T-cell (primary cell): Measurements from ENCODE around the gene GJA4. TPM values are rescaled to one million over a fixed set of nuclear protein-coding genes. Genes with fewer than 3 reads are reported as not detected.
"Not testable (repeated sequence)": the region's sequence is repeated elsewhere in the genome, so short reads cannot be mapped to it uniquely, and the experiment has no call there.

Source experiments
- ATAC-seq, 4 experiments: fragments of 200-7000 bp in 3 of 4; fragments of 150-1000 bp in 1 of 4; cut with Tn5 transposase; replicated peaks in 1 of 4; 1 replicate in 3 of 4; 2 replicates in 1 of 4; pipeline ENCODE4 v1.10.0; 2021; ENCODE audit warnings: moderate library complexity in 3 of 4, mild to moderate bottlenecking in 2 of 4, moderate number of reproducible peaks in 1 of 4
- CTCF ChIA-PET, 2 donors: fragments of 300-600 bp; sonication (Branson Sonifier 250); formaldehyde crosslinking; loops; one replicate each; lab custom pipeline; 2022; ENCODE audit warnings: antibody characterized with exemption in 2 of 2; lab: Charles Lee
- POLR2A ChIA-PET, 2 donors: fragments of 300-600 bp; sonication (Branson Sonifier 250); formaldehyde crosslinking; loops; one replicate each; lab custom pipeline; 2022; ENCODE audit warnings: antibody characterized with exemption in 2 of 2; lab: Charles Lee
- DNase-seq, 35 experiments: peaks; one replicate each; pipeline versions ENCODE4 v3.0.0 to v3.0.0-alpha.2; 2013 to 2023
- H3K27ac ChIP-seq: one replicate; pipeline ENCODE4 v1.5.1; 2013; ENCODE audit warnings: low read length
- H3K27me3 ChIP-seq, 2 experiments: replicated peaks in 1 of 2; 1 replicate in 1 of 2; 2 replicates in 1 of 2; pipeline versions ENCODE4 v1.6.1 to v1.7.0; 2013; ENCODE audit warnings: low read length in 1 of 2, mixed read lengths in 1 of 2; ENCODE audit not compliant: control insufficient read depth in 2 of 2, insufficient read depth in 2 of 2; ENCODE audit errors: extremely low read depth in 1 of 2
- H3K36me3 ChIP-seq, 2 donors: 1 replicate in 1 of 2; 2 replicates in 1 of 2; pipeline versions ENCODE4 v1.6.1 to v1.7.0; 2013; ENCODE audit warnings: low read length in 1 of 2; ENCODE audit not compliant: control insufficient read depth in 2 of 2, insufficient read depth in 1 of 2; ENCODE audit errors: extremely low read depth in 1 of 2
- H3K4me1 ChIP-seq, 2 experiments: 1 replicate in 1 of 2; 2 replicates in 1 of 2; pipeline versions ENCODE4 v1.6.1 to v1.7.0; 2013; ENCODE audit warnings: low read length in 2 of 2, mixed read lengths in 1 of 2; ENCODE audit not compliant: insufficient read depth in 2 of 2, control insufficient read depth in 1 of 2; ENCODE audit errors: extremely low read depth in 1 of 2
- H3K4me3 ChIP-seq, 2 donors: 1 replicate in 1 of 2; 2 replicates in 1 of 2; pipeline versions ENCODE4 v1.5.1 to v1.7.0; 2013; ENCODE audit warnings: mild to moderate bottlenecking in 2 of 2, low read length in 1 of 2, moderate library complexity in 1 of 2; ENCODE audit not compliant: control insufficient read depth in 1 of 2; ENCODE audit errors: extremely low read depth in 1 of 2
- H3K9me3 ChIP-seq: 2 replicates; pipeline ENCODE4 v1.7.0; 2013
- H3K27ac Mint-ChIP-seq, 2 donors: one replicate each; pipeline ENCODE4 v1.8.0; 2020 to 2021; ENCODE audit warnings: mild to moderate bottlenecking in 2 of 2, mixed read lengths in 2 of 2
- H3K27me3 Mint-ChIP-seq, 2 donors: one replicate each; pipeline ENCODE4 v1.8.0; 2021 to 2022; ENCODE audit warnings: mixed read lengths in 2 of 2
- H3K36me3 Mint-ChIP-seq: one replicate; pipeline ENCODE4 v1.8.0; 2021; ENCODE audit warnings: mixed read lengths
- H3K4me1 Mint-ChIP-seq, 3 donors: one replicate each; pipeline ENCODE4 v1.8.0; 2020 to 2022; ENCODE audit warnings: mixed read lengths in 3 of 3, mild to moderate bottlenecking in 1 of 3
- H3K4me3 Mint-ChIP-seq, 3 donors: one replicate each; pipeline ENCODE4 v1.8.0; 2020 to 2022; ENCODE audit warnings: mild to moderate bottlenecking in 3 of 3, mixed read lengths in 3 of 3, moderate library complexity in 3 of 3
- H3K9me3 Mint-ChIP-seq, 3 donors: one replicate each; pipeline ENCODE4 v1.8.0; 2020 to 2022; ENCODE audit warnings: mixed read lengths in 3 of 3
- WGBS: methylation state at CpG from one replicate; pipeline ENCODE4 v1.1.5; 2013; ENCODE audit warnings: missing lambda C conversion rate; ENCODE audit not compliant: insufficient coverage; 5-methylcytosine and 5-hydroxymethylcytosine counted together
- total RNA-seq, 35 experiments: library from RNA in 6 of 35; stranded (reverse) in 6 of 35; fragments of 120-200 nt in 1 of 35; gene quantifications; one replicate each; pipeline versions ENCODE4 v1.2.1 to v1.2.4 and lab custom pipeline; 2013 to 2026

Gene GJA4
- total RNA-seq, 5 donors from 2014 or later (not counting 1 experiment from before 2014, with no cell fraction given), result not detected

DNA sequence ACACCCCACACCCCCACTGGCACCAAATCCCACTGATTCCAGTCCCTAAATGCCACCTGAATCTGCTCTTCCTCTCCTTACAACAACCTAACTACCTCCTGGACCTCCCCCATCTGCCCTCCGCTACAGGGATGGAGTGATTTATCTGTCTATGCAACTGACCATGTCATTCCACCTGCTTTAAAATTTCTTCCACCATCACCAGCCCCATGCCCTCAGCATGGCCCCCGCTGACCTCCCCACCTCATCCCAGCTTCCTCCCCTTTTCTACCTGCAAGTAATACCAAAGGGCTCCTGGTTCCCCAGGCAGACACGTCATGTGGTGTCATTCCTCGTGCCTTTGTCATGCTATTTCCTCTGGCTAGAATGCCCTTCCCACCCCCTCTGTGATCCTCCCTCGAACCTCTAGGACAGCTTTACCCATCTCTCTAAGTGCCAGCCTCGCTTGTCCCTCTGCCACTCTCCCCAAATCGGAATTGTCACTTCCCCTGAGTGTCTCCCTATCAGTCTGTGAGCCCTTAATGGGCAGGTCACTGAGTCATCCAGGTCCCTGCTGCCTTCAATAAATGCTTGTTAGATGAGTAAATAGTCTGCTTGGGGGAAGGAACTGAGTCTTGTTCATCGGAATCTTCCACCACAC is 29.5 kb upstream of the GJA4 start:
- no peak overlapping the region for H3K27ac ChIP-seq
- Mint-ChIP-seq H3K9me3 (no peaks in the 10 kb centered on the region), H3K27ac (no peak overlapping the region), H3K36me3 (no peaks in the 10 kb centered on the region), H3K4me1 (no peaks in the 10 kb centered on the region), H3K27me3 (peaks cover 12 to 18% of the 10 kb centered on the region in 2 donors), H3K4me3 (no peak overlapping the region)
- CTCF ChIA-PET, result no interaction called here
- peaks cover 0 to 46% of the 10 kb centered on the region in 2 experiments for H3K27me3 ChIP-seq
- no peak overlapping the region for H3K4me3 ChIP-seq
- H3K36me3 ChIP-seq, result no peaks in the 10 kb centered on the region
- ATAC-seq (no peak), DNase-seq (no peak)
- no peaks in the 10 kb centered on the region for H3K4me1 ChIP-seq
- H3K9me3 ChIP-seq, result no peaks in the 10 kb centered on the region
- 63% methylated on average over 4 of the region's 8 CpGs for WGBS
- POLR2A ChIA-PET, result no interaction called here

DNA sequence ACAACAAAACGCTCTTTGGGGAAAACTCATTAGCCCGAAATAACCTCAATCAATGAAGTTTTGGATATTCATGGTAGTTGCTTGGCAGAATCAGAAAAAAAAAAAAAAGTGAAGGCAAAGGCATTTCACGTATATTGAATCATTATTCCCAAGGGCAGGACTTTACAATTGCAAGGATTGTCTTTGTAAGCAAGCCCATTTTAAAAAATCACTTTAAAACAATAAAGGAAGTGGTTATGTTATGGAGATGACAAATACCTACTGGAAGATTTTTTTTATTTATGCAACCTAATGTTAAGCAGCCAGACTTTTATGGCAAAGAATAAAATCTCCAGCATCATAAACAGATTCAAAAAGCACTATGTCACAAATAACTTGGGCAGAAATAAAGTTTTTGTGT is 23.9 kb upstream of the GJA4 start:
- no peaks in the 10 kb centered on the region for H3K9me3 Mint-ChIP-seq
- WGBS, result 100% methylated on average over 1 of the region's 3 CpGs
- Histone ChIP-seq H3K4me3 (no peak overlapping the region), H3K27me3 (peaks cover 0 to 15% of the 10 kb centered on the region in 2 experiments), H3K4me1 (no peaks in the 10 kb centered on the region), H3K27ac (no peak overlapping the region), H3K9me3 (no peaks in the 10 kb centered on the region), H3K36me3 (no peaks in the 10 kb centered on the region)
- no peak overlapping the region for H3K4me3 Mint-ChIP-seq
- no peaks in the 10 kb centered on the region for H3K36me3 Mint-ChIP-seq
- DNase-seq (no peak), ATAC-seq (no peak)
- peaks cover 0 to 3% of the 10 kb centered on the region in 2 donors for H3K27me3 Mint-ChIP-seq
- no peak overlapping the region for H3K27ac Mint-ChIP-seq
- ChIA-PET POLR2A (no interaction called here), CTCF (no interaction called here)
- no peaks in the 10 kb centered on the region for H3K4me1 Mint-ChIP-seq

GRCh38 chr1:34770891-34771504 is 21.8 kb upstream of the GJA4 start:
- Mint-ChIP-seq H3K4me3 (no peak overlapping the region), H3K27me3 (peaks cover 0 to 3% of the 10 kb centered on the region in 2 donors), H3K36me3 (no peaks in the 10 kb centered on the region), H3K9me3 (no peaks in the 10 kb centered on the region), H3K27ac (no peak overlapping the region), H3K4me1 (no peaks in the 10 kb centered on the region)
- no peaks in the 10 kb centered on the region for H3K36me3 ChIP-seq
- no peaks in the 10 kb centered on the region for H3K9me3 ChIP-seq
- ATAC-seq (no peak), DNase-seq (no peak)
- no peak overlapping the region for H3K27ac ChIP-seq
- 75% methylated on average over 5 of the region's 5 CpGs for WGBS
- peaks cover 0 to 17% of the 10 kb centered on the region in 2 experiments for H3K27me3 ChIP-seq
- ChIA-PET POLR2A (no interaction called here), CTCF (no interaction called here)
- no peak overlapping the region for H3K4me3 ChIP-seq
- H3K4me1 ChIP-seq, result no peaks in the 10 kb centered on the region

- Histone ChIP-seq H3K27me3 (peaks cover 0 to 19% of the 10 kb centered on the region in 2 experiments), H3K4me3 (no peak overlapping the region), H3K27ac (no peak overlapping the region), H3K4me1 (no peaks in the 10 kb centered on the region), H3K36me3 (no peaks in the 10 kb centered on the region), H3K9me3 (no peaks in the 10 kb centered on the region)
- Mint-ChIP-seq H3K27me3 (peaks cover 0 to 3% of the 10 kb centered on the region in 2 donors), H3K9me3 (no peaks in the 10 kb centered on the region), H3K27ac (no peak overlapping the region), H3K4me3 (no peak overlapping the region), H3K4me1 (no peaks in the 10 kb centered on the region), H3K36me3 (no peaks in the 10 kb centered on the region)
- ATAC-seq, result no peak
- ChIA-PET POLR2A (no interaction called here), CTCF (no interaction called here)
- no peak for DNase-seq
- WGBS, result 76% methylated on average over 7 of the region's 16 CpGs
Measured at GRCh38 chr1:34771573-34772371, 21.0 kb upstream of the GJA4 start.

GRCh38 chr1:34773114-34773513 is 19.7 kb upstream of the GJA4 start:
- H3K9me3 ChIP-seq, H3K4me1 ChIP-seq, H3K36me3 Mint-ChIP-seq, DNase-seq, POLR2A ChIA-PET, H3K36me3 ChIP-seq, CTCF ChIA-PET, H3K4me3 Mint-ChIP-seq, H3K4me3 ChIP-seq, ATAC-seq, H3K27ac Mint-ChIP-seq, H3K9me3 Mint-ChIP-seq, H3K27ac ChIP-seq, H3K4me1 Mint-ChIP-seq: not testable (repeated sequence)
- WGBS, result no CpG with 5 or more reads among the region's 4 CpGs
- peaks cover 4 to 12% of the 10 kb centered on the region in 2 donors for H3K27me3 Mint-ChIP-seq
- peaks cover 0 to 28% of the 10 kb centered on the region in 2 experiments for H3K27me3 ChIP-seq

DNA sequence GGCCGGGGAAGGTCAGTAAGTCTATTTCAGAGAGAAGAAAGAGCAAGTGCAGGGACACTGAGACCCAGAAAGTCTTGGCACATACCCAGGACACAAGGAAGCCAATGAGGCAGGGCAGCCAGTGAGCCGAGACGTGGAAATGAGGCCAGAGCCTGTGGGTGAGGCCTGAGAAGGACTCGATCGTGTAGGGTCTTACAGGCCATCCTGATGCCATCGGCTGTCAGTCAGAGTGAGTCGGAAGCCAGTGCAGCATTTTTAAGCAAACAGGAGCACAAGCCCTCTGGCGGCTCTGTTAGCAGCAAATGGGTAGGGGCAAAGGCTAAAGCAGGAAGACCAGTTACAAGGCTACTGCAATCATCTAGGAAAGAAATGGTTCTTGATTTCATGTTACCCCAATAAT is 17.8 kb upstream of the GJA4 start:
- H3K4me3 Mint-ChIP-seq, result no peak overlapping the region
- H3K27me3 ChIP-seq, result peaks cover 0 to 37% of the 10 kb centered on the region in 2 experiments
- no peaks in the 10 kb centered on the region for H3K36me3 ChIP-seq
- no peaks in the 10 kb centered on the region for H3K9me3 Mint-ChIP-seq
- H3K4me1 Mint-ChIP-seq, result no peaks in the 10 kb centered on the region
- ChIA-PET CTCF (no interaction called here), POLR2A (no interaction called here)
- no peaks in the 10 kb centered on the region for H3K36me3 Mint-ChIP-seq
- WGBS, result 91% methylated on average over 7 of the region's 8 CpGs
- H3K27ac ChIP-seq, result no peak overlapping the region
- H3K27me3 Mint-ChIP-seq, result peaks cover 17 to 30% of the 10 kb centered on the region in 2 donors
- no peak overlapping the region for H3K4me3 ChIP-seq
- DNase-seq, result no peak
- no peak for ATAC-seq
- no peaks in the 10 kb centered on the region for H3K9me3 ChIP-seq
- no peak overlapping the region for H3K27ac Mint-ChIP-seq
- H3K4me1 ChIP-seq, result no peaks in the 10 kb centered on the region
